SK-N-SH (cell line): ENCODE data around the gene MAP4K3. TPM values are rescaled to one million over a fixed set of nuclear protein-coding genes. Genes with fewer than 3 reads are reported as not detected.

ENCODE experiments used
- CTCF ChIA-PET: fragments of 300-600, 350-600 bp; formaldehyde crosslinking; extraction: SDS; loops from one replicate; lab custom pipeline; 2021; lab: Yijun Ruan, JAX
- POLR2A ChIA-PET: fragments of 350-600 bp; sonication (Branson Sonifier 250); formaldehyde crosslinking; extraction: SDS; loops from one replicate; lab custom pipeline; 2020; ENCODE audit warnings: antibody characterized with exemption, inconsistent platforms; lab: Yijun Ruan, JAX
- DNase-seq: peaks from one replicate; pipeline ENCODE4 v3.0.0; 2012
- H2AFZ ChIP-seq: fragments of 200-600 bp; sonication (generic); 2 replicates; pipeline ENCODE4 v1.8.1; 2016; ENCODE audit warnings: antibody characterized with exemption, mild to moderate bottlenecking, low read depth
- H3F3A ChIP-seq: fragments of 200-600 bp; sonication (generic); replicated peaks from 2 replicates; pipeline ENCODE3; 2016; ENCODE audit warnings: antibody characterized with exemption, mild to moderate bottlenecking; ENCODE audit not compliant: insufficient read depth
- H3K27ac ChIP-seq, 2 experiments: fragments of 200-500 bp in 1 of 2; fragments of 200-600 bp in 1 of 2; sonication (Bioruptor generic) in 1 of 2; sonication (generic), shearing (Covaris generic) in 1 of 2; 2 replicates each; pipeline versions ENCODE4 v1.5.1 to v1.6.1; 2014 to 2016; ENCODE audit warnings: low read depth in 2 of 2, inconsistent platforms in 1 of 2, low read length in 1 of 2, mild to moderate bottlenecking in 1 of 2, mixed read lengths in 1 of 2
- H3K27me3 ChIP-seq: fragments of 200-600 bp; sonication (generic), shearing (Covaris generic); 2 replicates; pipeline ENCODE4 v1.6.1; 2016; ENCODE audit warnings: mixed run types; ENCODE audit not compliant: insufficient read depth
- H3K36me3 ChIP-seq, 2 experiments: fragments of 200-500 bp in 1 of 2; fragments of 200-600 bp in 1 of 2; sonication (Bioruptor generic) in 1 of 2; sonication (generic) in 1 of 2; replicated peaks in 1 of 2; 2 replicates each; pipeline versions ENCODE3 to v1.5.1; 2014 to 2016; ENCODE audit warnings: low read length in 1 of 2, mild to moderate bottlenecking in 1 of 2; ENCODE audit not compliant: insufficient read depth in 2 of 2, control insufficient read depth in 1 of 2
- H3K4me1 ChIP-seq, 2 experiments: fragments of 200-500 bp in 1 of 2; fragments of 200-600 bp in 1 of 2; sonication (Bioruptor generic) in 1 of 2; sonication (generic), shearing (Covaris generic) in 1 of 2; 2 replicates each; pipeline versions ENCODE4 v1.5.1 to v1.6.1; 2014 to 2016; ENCODE audit warnings: low read depth in 1 of 2, low read length in 1 of 2, mixed run types in 1 of 2; ENCODE audit not compliant: insufficient read depth in 2 of 2, control insufficient read depth in 1 of 2
- H3K4me2 ChIP-seq: fragments of 200-600 bp; sonication (generic), shearing (Covaris generic); 2 replicates; pipeline ENCODE4 v1.6.1; 2017; ENCODE audit warnings: mixed run types
- H3K4me3 ChIP-seq, 2 experiments: fragments of 200-500 bp in 1 of 2; fragments of 200-600 bp in 1 of 2; sonication (Bioruptor generic) in 1 of 2; sonication (generic), shearing (Covaris generic) in 1 of 2; 2 replicates each; pipeline versions ENCODE4 v1.5.1 to v1.8.1; 2014 to 2016; ENCODE audit warnings: low read depth in 2 of 2, inconsistent platforms in 1 of 2, low read length in 1 of 2, mild to moderate bottlenecking in 1 of 2, mixed read lengths in 1 of 2, moderate library complexity in 1 of 2
- H3K79me2 ChIP-seq: fragments of 200-600 bp; sonication (generic); 2 replicates; pipeline ENCODE4 v1.8.1; 2017; ENCODE audit warnings: mild to moderate bottlenecking; ENCODE audit not compliant: insufficient read depth
- H3K9ac ChIP-seq: fragments of 200-600 bp; sonication (generic); 2 replicates; pipeline ENCODE4 v1.6.1; 2017; ENCODE audit warnings: mixed run types
- H3K9me2 ChIP-seq: fragments of 200-600 bp; sonication (generic); 2 replicates; pipeline ENCODE4 v1.6.1; 2017; ENCODE audit warnings: mixed run types
- H3K9me3 ChIP-seq: fragments of 200-600 bp; sonication (generic); 2 replicates; pipeline ENCODE4 v1.6.1; 2017; ENCODE audit warnings: mixed run types, mild to moderate bottlenecking, moderate library complexity
- H4K20me1 ChIP-seq: fragments of 200-600 bp; sonication (generic); 2 replicates; pipeline ENCODE4 v1.6.1; 2017; ENCODE audit warnings: mild to moderate bottlenecking, mixed run types; ENCODE audit not compliant: insufficient read depth
- CHD2 ChIP-seq: fragments of 150-350 bp; IDR thresholded peaks from 2 replicates; pipeline ENCODE4 v1.6.1; 2018; ENCODE audit warnings: low read length; ENCODE audit not compliant: partially characterized antibody
- EZH2phosphoT487 ChIP-seq: fragments of 200-600 bp; sonication (generic); IDR thresholded peaks from 2 replicates; pipeline ENCODE4 v1.6.1; 2017; ENCODE audit warnings: low read depth, mixed run types, mild to moderate bottlenecking, antibody characterized with exemption, moderate library complexity, borderline replicate concordance
- MAX ChIP-seq: IDR thresholded peaks from 2 replicates; pipeline ENCODE4 v1.4.0; 2012; ENCODE audit warnings: low read depth
- MEF2A ChIP-seq: IDR thresholded peaks from 2 replicates; pipeline ENCODE4 v1.4.0; 2012; ENCODE audit warnings: low read depth, borderline replicate concordance
- RAD21 ChIP-seq: IDR thresholded peaks from 2 replicates; pipeline ENCODE4 v1.6.1; 2012; ENCODE audit warnings: mild to moderate bottlenecking, low read length
- REST ChIP-seq: IDR thresholded peaks from 2 replicates; pipeline ENCODE4 v1.6.1; 2012; ENCODE audit warnings: mild to moderate bottlenecking, low read depth, low read length, moderate library complexity
- RFX5 ChIP-seq: IDR thresholded peaks from 2 replicates; pipeline ENCODE4 v1.6.1; 2012; ENCODE audit warnings: mild to moderate bottlenecking, improper control_type of control experiment, low read length
- WGBS: methylation state at CpG from one replicate; pipeline ENCODE4 v1.1.6; 2017; ENCODE audit warnings: low lambda C conversion rate; 5-methylcytosine and 5-hydroxymethylcytosine counted together
- polyA plus RNA-seq, 3 experiments: library from polyadenylated mRNA; depleted of rRNA; stranded (reverse); fragments of >200 nt; gene quantifications; 2 replicates each; pipeline ENCODE4 v1.2.3, GENCODE V29; 2012

Gene MAP4K3
- polyA plus RNA-seq, 1 of the 3 experiments (the other 2 are of a cell fraction) = 8.8 TPM

- Histone ChIP-seq H3K9me3 (peaks cover 7% of the 10 kb centered on the region; the same call in 1 of the 2 replicates), H3K4me2 (no peak overlapping the region), H3K4me3 (no peak overlapping the region), H3F3A (no peaks in the 10 kb centered on the region), H3K27ac (no peak overlapping the region), H4K20me1 (no peaks in the 10 kb centered on the region), H2AFZ (no peak overlapping the region), H3K4me1 (no peaks in the 10 kb centered on the region), H3K9me2 (no peaks in the 10 kb centered on the region), H3K27me3 (no peaks in the 10 kb centered on the region), H3K9ac (no peak overlapping the region), H3K79me2 (no peaks in the 10 kb centered on the region), H3K36me3 (peaks cover 0 to 6% of the 10 kb centered on the region in 2 experiments)
- WGBS = 96% methylated on average over 5 of the region's 5 CpGs
- ChIA-PET CTCF (interaction anchor here (1.4 kb wide), 1 partner anchor 73 kb away, joined by 3 read pairs; no protein-coding TSS in a partner anchor), POLR2A (no interaction called here)
- DNase-seq = no peak
- TF ChIP-seq EZH2phosphoT487 (no peak), RFX5 (no peak), RAD21 (no peak), CHD2 (no peak), REST (no peak), MEF2A (no peak)
Observed at GRCh38 chr2:39452396-39452795, 15.3 kb upstream of the MAP4K3 start.

- no peaks in the 10 kb centered on the region for H3K9me2 ChIP-seq
- POLR2A ChIA-PET = no interaction called here
- no peak overlapping the region for H3K9ac ChIP-seq
- no peaks in the 10 kb centered on the region for H3F3A ChIP-seq
- H3K4me1 ChIP-seq = no peaks in the 10 kb centered on the region
- H3K9me3 ChIP-seq = peaks cover 2% of the 10 kb centered on the region; the same call in 1 of the 2 replicates
- H4K20me1 ChIP-seq = no peaks in the 10 kb centered on the region
- no peaks in the 10 kb centered on the region for H3K27me3 ChIP-seq
- no peaks in the 10 kb centered on the region for H3K79me2 ChIP-seq
- CTCF ChIA-PET = interaction anchor here (1.4 kb wide), 1 partner anchor 72 kb away, joined by 3 read pairs; no protein-coding TSS in a partner anchor
- H3K4me3 ChIP-seq = no peak overlapping the region
- TF ChIP-seq REST (no peak), MAX (no peak)
- DNase-seq = no peak
- no peak overlapping the region for H2AFZ ChIP-seq
- no peak overlapping the region for H3K4me2 ChIP-seq
- H3K36me3 ChIP-seq = peaks cover 0 to 2% of the 10 kb centered on the region in 2 experiments
- H3K27ac ChIP-seq = no peak overlapping the region
Observed at GRCh38 chr2:39451954-39452353, 14.9 kb upstream of the MAP4K3 start.
